DND-41 (cell line): ENCODE data around the gene DNASE1L3.

Source experiments
- CTCF ChIP-seq: IDR thresholded peaks from 2 replicates; pipeline ENCODE4 v1.5.1; 2012; ENCODE audit warnings: borderline replicate concordance, low read length, moderate library complexity, mild to moderate bottlenecking; ENCODE audit not compliant: poor library complexity, severe bottlenecking; ENCODE audit errors: extremely low read depth
- EZH2 ChIP-seq: IDR thresholded peaks from 3 replicates; pipeline ENCODE4 v1.6.1; 2012; ENCODE audit warnings: borderline replicate concordance, low read depth, mild to moderate bottlenecking, moderate library complexity, low read length, inconsistent platforms; ENCODE audit not compliant: severe bottlenecking

- TF ChIP-seq CTCF (no peak), EZH2 (no peak)
These were observed 20.9 kb upstream of the DNASE1L3 start for GRCh38 chr3:58231666-58232065.
